NB4 (cell line): ENCODE results near the gene NPTXR.

Experiments used
- MAX ChIP-seq: IDR thresholded peaks from 2 replicates; pipeline ENCODE4 v1.6.1; 2011; ENCODE audit warnings: low read depth, low read length
- MYC ChIP-seq: IDR thresholded peaks from 2 replicates; pipeline ENCODE4 v1.6.1; 2011; ENCODE audit warnings: low read depth, low read length
- POLR2A ChIP-seq: IDR thresholded peaks from 2 replicates; pipeline ENCODE4 v1.6.1; 2011; ENCODE audit warnings: mild to moderate bottlenecking; ENCODE audit not compliant: insufficient read length; ENCODE audit errors: extremely low read depth
- TF ChIP-seq, protein P1 (sequence below): IDR thresholded peaks from one replicate; pipeline ENCODE4 v1.5.1; 2012; ENCODE audit warnings: low read depth, low read length

DNA sequence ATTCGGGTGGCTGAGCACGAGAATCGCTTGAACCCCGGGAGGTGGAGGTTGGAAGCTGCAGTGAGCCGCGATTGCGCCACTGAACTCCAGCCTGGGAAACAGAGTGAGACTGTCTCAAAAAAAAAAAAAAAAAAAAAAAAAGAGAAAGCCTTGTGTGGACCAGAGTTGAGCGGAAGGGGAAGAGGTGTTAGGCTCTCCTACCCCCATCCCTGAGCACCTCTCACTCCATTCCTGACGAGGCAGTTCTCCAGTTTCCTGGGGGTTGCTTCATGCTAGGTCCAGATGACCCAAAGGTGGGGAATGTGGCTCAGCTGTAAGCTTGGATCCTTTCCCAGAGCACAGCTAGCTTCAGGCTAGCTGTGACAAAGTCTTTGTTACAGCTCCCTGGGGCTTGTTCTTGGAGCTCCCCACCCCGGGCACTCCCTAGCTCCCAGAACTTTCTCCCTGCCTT is 41.1 kb downstream of the NPTXR start:
- TF ChIP-seq, protein P1, sequence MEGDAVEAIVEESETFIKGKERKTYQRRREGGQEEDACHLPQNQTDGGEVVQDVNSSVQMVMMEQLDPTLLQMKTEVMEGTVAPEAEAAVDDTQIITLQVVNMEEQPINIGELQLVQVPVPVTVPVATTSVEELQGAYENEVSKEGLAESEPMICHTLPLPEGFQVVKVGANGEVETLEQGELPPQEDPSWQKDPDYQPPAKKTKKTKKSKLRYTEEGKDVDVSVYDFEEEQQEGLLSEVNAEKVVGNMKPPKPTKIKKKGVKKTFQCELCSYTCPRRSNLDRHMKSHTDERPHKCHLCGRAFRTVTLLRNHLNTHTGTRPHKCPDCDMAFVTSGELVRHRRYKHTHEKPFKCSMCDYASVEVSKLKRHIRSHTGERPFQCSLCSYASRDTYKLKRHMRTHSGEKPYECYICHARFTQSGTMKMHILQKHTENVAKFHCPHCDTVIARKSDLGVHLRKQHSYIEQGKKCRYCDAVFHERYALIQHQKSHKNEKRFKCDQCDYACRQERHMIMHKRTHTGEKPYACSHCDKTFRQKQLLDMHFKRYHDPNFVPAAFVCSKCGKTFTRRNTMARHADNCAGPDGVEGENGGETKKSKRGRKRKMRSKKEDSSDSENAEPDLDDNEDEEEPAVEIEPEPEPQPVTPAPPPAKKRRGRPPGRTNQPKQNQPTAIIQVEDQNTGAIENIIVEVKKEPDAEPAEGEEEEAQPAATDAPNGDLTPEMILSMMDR, result no peak
- TF ChIP-seq POLR2A, result no peak
- no peak for TF ChIP-seq MYC
- TF ChIP-seq MAX, result no peak
